DND-41 (cell line): ENCODE measurements around the gene XK.
"Not testable (repeated sequence)": the region's sequence is repeated elsewhere in the genome, so short reads cannot be mapped to it uniquely, and the experiment has no call there.

Experiments
- EZH2 ChIP-seq: IDR thresholded peaks from 3 replicates; pipeline ENCODE4 v1.6.1; 2012; ENCODE audit warnings: borderline replicate concordance, low read depth, mild to moderate bottlenecking, moderate library complexity, low read length, inconsistent platforms; ENCODE audit not compliant: severe bottlenecking
- TF ChIP-seq, protein P1 (sequence below): IDR thresholded peaks from 2 replicates; pipeline ENCODE4 v1.5.1; 2012; ENCODE audit warnings: borderline replicate concordance, low read length, moderate library complexity, mild to moderate bottlenecking; ENCODE audit not compliant: poor library complexity, severe bottlenecking; ENCODE audit errors: extremely low read depth

DNA sequence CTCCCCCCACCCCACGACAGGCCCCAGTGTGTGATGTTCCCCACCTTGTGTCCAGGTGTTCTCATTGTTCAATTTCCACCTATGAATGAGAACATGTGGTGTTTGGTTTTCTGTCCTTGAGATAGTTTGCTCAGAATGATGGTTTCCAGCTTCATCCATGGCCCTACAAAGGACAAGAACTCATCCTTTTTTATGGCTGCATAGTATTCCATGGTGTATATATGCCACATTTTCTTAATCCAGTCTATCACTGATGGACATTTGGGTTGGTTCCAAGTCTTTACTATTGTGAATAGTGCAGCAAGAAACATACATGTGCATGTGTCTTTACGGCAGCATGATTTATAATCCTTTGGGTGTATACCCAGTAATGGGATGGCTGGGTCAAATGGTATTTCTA lies 34.7 kb upstream of the XK start:
- TF ChIP-seq, protein P1, sequence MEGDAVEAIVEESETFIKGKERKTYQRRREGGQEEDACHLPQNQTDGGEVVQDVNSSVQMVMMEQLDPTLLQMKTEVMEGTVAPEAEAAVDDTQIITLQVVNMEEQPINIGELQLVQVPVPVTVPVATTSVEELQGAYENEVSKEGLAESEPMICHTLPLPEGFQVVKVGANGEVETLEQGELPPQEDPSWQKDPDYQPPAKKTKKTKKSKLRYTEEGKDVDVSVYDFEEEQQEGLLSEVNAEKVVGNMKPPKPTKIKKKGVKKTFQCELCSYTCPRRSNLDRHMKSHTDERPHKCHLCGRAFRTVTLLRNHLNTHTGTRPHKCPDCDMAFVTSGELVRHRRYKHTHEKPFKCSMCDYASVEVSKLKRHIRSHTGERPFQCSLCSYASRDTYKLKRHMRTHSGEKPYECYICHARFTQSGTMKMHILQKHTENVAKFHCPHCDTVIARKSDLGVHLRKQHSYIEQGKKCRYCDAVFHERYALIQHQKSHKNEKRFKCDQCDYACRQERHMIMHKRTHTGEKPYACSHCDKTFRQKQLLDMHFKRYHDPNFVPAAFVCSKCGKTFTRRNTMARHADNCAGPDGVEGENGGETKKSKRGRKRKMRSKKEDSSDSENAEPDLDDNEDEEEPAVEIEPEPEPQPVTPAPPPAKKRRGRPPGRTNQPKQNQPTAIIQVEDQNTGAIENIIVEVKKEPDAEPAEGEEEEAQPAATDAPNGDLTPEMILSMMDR, result not testable (repeated sequence)
- not testable (repeated sequence) for TF ChIP-seq EZH2
